ENCODE results near the gene MRTFB.
A peak's percentile ranks its signal among the peaks of the same experiment; 100 is the strongest.

MRTFB gene

DNA sequence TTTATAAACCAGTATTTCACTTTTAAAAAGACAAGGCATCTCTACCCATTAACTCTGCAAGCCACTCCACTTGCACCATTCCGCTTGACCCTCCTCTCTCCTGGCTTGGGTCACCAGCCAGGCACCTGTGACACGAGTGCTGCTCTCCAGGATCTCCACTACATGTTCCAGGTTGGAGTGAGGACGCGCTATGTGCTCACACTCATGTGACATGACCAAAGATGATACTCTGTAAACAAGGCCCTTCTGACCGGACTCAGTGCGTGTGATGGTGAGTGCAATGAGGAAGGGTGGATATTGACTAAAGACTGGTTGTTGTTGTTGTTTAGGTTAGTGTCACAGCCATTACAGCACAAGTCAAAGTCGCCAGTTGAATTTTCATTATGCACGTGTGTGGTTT is 192.7 kb downstream of the MRTFB start:
- Histone ChIP-seq H3K36me3 (ENCODE audit: control insufficient read depth in 2 of 2, insufficient read depth in 2 of 2, low read length in 2 of 2) (peaks cover 61 to 64% of the 10 kb centered on the region in 2 donors), H3K9me3 (ENCODE audit: control insufficient read depth in 2 of 2, low read length in 2 of 2) (no peaks in the 10 kb centered on the region), H3K27ac (ENCODE audit: low read length) (no peak overlapping the region)

DNA sequence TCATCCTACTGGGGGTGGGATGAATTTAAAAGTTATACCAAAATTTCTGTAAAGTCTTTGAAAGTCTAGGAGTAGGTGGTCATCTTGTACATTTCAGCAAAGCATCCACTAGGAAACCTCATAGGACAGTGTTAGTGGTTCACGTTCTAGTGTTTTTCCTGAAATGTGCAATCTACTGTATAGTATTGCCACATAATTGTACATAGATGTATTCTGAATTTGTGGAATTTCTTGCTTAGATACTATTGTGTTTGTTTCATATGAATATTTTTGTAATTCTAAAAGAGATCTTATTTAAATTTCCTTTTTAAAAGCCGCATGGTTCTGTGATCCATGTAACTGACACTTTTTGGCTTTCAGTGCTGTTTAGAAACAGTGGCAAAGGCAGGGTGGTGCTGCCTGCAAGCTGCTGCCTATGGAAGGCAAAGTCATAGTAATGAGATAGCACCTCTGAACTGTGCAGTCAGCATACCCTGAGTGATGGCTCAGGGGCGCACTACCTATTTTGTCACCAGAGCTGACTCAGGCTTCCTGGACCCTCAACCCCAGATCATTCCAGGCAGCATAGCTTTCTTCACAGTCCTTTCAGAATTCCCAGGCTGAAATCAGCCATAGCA is 193.3 kb downstream of the MRTFB start:
- no peak overlapping the region for H3K9ac ChIP-seq (ENCODE audit: low read length in 2 of 2)
- no peaks in the 10 kb centered on the region for H3K27me3 ChIP-seq (ENCODE audit: control insufficient read depth in 1 of 2, insufficient read depth in 2 of 2, low read length in 2 of 2)
- H3K4me3 ChIP-seq (ENCODE audit: low read length in 2 of 2) = no peak overlapping the region
- peaks cover 0 to under 1% of the 10 kb centered on the region in 2 donors for H3K9me3 ChIP-seq (ENCODE audit: control insufficient read depth in 2 of 2, low read length in 2 of 2)
- H3K4me1 ChIP-seq (ENCODE audit: control insufficient read depth, insufficient read depth, low read length) = no peaks in the 10 kb centered on the region
- no peak overlapping the region for H3K27ac ChIP-seq (ENCODE audit: low read length)
- H3K36me3 ChIP-seq (ENCODE audit: control insufficient read depth in 2 of 2, insufficient read depth in 2 of 2, low read length in 2 of 2) = peaks cover 58 to 65% of the 10 kb centered on the region in 2 donors

More for the DNA sequence above, 192.7 kb downstream of the MRTFB start:
- no peaks in the 10 kb centered on the region for H3K27me3 ChIP-seq (ENCODE audit: control insufficient read depth in 1 of 2, insufficient read depth in 2 of 2, low read length in 2 of 2)
- H3K4me1 ChIP-seq (ENCODE audit: control insufficient read depth, insufficient read depth, low read length) = no peaks in the 10 kb centered on the region
- H3K9ac ChIP-seq (ENCODE audit: low read length in 2 of 2) = no peak overlapping the region
- H3K4me3 ChIP-seq (ENCODE audit: low read length in 2 of 2) = no peak overlapping the region

DNA sequence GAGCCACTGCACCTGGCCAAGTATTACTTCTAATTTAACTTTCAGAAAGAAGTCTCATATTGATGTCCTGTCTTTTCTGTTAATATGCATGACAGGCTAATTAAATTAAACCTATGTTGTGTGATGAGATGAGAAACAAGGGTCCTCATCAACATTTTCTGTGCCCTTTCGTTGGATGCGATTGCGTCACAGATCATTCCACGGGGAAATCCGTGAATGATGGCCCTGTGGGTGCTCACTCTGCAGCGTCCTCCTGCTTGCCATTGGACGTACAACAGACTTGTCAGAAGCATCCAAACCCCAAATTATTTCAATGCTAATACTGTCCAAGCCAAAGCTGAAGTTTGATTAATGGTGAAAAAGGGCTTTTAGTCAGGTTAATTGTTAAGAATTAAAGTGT is 197.0 kb downstream of the MRTFB start:
- H3K9me3 ChIP-seq (ENCODE audit: control insufficient read depth in 2 of 2, low read length in 2 of 2) = peaks cover 0 to 3% of the 10 kb centered on the region in 2 donors
- H3K27me3 ChIP-seq (ENCODE audit: control insufficient read depth in 1 of 2, insufficient read depth in 2 of 2, low read length in 2 of 2) = no peaks in the 10 kb centered on the region

GRCh38 chr16:14275934-14276333 is 204.8 kb downstream of the MRTFB start:
- H3K27me3 ChIP-seq (ENCODE audit: control insufficient read depth in 1 of 2, insufficient read depth in 2 of 2, low read length in 2 of 2) = no peaks in the 10 kb centered on the region
- no peak overlapping the region for H3K4me3 ChIP-seq (ENCODE audit: low read length in 2 of 2)
- no peaks in the 10 kb centered on the region for H3K4me1 ChIP-seq (ENCODE audit: control insufficient read depth, insufficient read depth, low read length)
- no peak overlapping the region for H3K9ac ChIP-seq (ENCODE audit: low read length in 2 of 2)
- H3K36me3 ChIP-seq (ENCODE audit: control insufficient read depth in 2 of 2, insufficient read depth in 2 of 2, low read length in 2 of 2) = no peaks in the 10 kb centered on the region
- H3K9me3 ChIP-seq (ENCODE audit: control insufficient read depth in 2 of 2, low read length in 2 of 2) = no peaks in the 10 kb centered on the region
- no peak overlapping the region for H3K27ac ChIP-seq (ENCODE audit: low read length)

More for the DNA sequence above, 197.0 kb downstream of the MRTFB start:
- Histone ChIP-seq H3K36me3 (ENCODE audit: control insufficient read depth in 2 of 2, insufficient read depth in 2 of 2, low read length in 2 of 2) (peaks cover 37 to 41% of the 10 kb centered on the region in 2 donors), H3K4me3 (ENCODE audit: low read length in 2 of 2) (no peak overlapping the region), H3K9ac (ENCODE audit: low read length in 2 of 2) (no peak overlapping the region), H3K27ac (ENCODE audit: low read length) (no peak overlapping the region), H3K4me1 (ENCODE audit: control insufficient read depth, insufficient read depth, low read length) (no peaks in the 10 kb centered on the region)

DNA sequence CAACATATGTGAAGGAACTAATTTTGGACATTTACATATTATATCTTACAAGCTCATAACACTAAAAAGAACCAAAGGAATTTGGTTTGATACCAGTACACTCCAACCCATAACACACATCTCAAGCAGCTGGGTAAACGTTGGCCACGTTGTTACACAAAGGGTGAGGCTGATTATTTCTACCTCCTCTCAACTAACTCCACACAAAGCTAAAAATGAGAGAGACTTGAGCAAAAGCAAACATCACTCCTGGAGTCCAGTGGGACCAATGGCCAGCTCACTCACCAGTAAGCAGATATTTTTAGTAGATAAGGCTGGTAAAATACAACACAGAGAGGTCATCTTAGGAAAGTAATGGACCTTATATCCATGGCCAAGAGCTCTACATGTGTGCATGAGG is 207.6 kb downstream of the MRTFB start:
- Histone ChIP-seq H3K9me3 (ENCODE audit: control insufficient read depth in 2 of 2, low read length in 2 of 2) (no peaks in the 10 kb centered on the region), H3K4me1 (ENCODE audit: control insufficient read depth, insufficient read depth, low read length) (no peaks in the 10 kb centered on the region), H3K4me3 (ENCODE audit: low read length in 2 of 2) (no peak overlapping the region), H3K9ac (ENCODE audit: low read length in 2 of 2) (no peak overlapping the region), H3K27ac (ENCODE audit: low read length) (no peak overlapping the region), H3K36me3 (ENCODE audit: control insufficient read depth in 2 of 2, insufficient read depth in 2 of 2, low read length in 2 of 2) (no peaks in the 10 kb centered on the region), H3K27me3 (ENCODE audit: control insufficient read depth in 1 of 2, insufficient read depth in 2 of 2, low read length in 2 of 2) (no peaks in the 10 kb centered on the region)

- no peak overlapping the region for H3K27ac ChIP-seq (ENCODE audit: low read length)
- no peaks in the 10 kb centered on the region for H3K9me3 ChIP-seq (ENCODE audit: control insufficient read depth in 2 of 2, low read length in 2 of 2)
- H3K4me1 ChIP-seq (ENCODE audit: control insufficient read depth, insufficient read depth, low read length) = peaks cover 3% of the 10 kb centered on the region
Measured at GRCh38 chr16:14280541-14280940, 209.4 kb downstream of the MRTFB start.

DNA sequence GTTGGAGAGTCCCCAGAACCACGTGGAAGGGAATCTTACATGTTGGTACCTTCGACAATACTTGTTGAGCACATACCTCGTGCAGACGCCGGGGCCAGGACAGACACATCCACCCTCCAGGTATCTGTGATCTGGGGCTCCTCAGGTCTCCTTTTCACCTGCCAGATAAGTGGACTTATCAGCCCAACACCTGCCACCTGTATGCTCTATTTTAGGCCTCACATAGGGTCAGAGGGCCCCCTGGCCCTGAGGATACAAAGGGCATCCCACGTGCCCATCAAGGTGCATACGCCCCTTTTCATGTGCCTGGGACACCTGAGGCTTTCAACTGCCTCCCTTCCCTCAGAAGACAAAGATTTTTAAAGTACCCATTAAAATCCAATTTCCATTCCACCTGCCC is 212.7 kb downstream of the MRTFB start:
- no peaks in the 10 kb centered on the region for H3K27me3 ChIP-seq (ENCODE audit: control insufficient read depth in 1 of 2, insufficient read depth in 2 of 2, low read length in 2 of 2)
- no peak overlapping the region for H3K4me3 ChIP-seq (ENCODE audit: low read length in 2 of 2)
- H3K4me1 ChIP-seq (ENCODE audit: control insufficient read depth, insufficient read depth, low read length) = peaks cover 14% of the 10 kb centered on the region
- H3K9me3 ChIP-seq (ENCODE audit: control insufficient read depth in 2 of 2, low read length in 2 of 2) = no peaks in the 10 kb centered on the region
- no peak overlapping the region for H3K9ac ChIP-seq (ENCODE audit: low read length in 2 of 2)
- no peaks in the 10 kb centered on the region for H3K36me3 ChIP-seq (ENCODE audit: control insufficient read depth in 2 of 2, insufficient read depth in 2 of 2, low read length in 2 of 2)
- H3K27ac ChIP-seq (ENCODE audit: low read length) = no peak overlapping the region

More at GRCh38 chr16:14280541-14280940, 209.4 kb downstream of the MRTFB start:
- Histone ChIP-seq H3K9ac (ENCODE audit: low read length in 2 of 2) (no peak overlapping the region), H3K27me3 (ENCODE audit: control insufficient read depth in 1 of 2, insufficient read depth in 2 of 2, low read length in 2 of 2) (no peaks in the 10 kb centered on the region), H3K4me3 (ENCODE audit: low read length in 2 of 2) (no peak overlapping the region), H3K36me3 (ENCODE audit: control insufficient read depth in 2 of 2, insufficient read depth in 2 of 2, low read length in 2 of 2) (no peaks in the 10 kb centered on the region)

DNA sequence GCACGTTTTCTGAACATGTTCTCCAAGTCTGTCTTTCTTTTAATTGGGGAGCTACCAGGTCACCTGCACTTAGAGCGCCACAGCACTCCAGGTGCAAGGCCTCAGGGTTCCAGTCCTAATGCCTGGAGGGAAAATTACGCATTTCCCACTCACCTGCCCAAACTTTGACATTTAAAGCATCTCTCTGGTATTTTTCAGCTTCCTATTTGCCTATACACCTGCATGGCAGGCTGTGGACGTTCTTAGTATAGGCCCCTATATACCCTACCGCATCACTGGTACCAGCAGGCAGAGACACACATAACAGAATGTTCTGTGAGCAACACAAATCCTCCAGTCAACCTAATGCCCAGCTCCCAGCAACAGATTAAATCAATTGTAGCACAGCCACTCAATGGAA is 213.3 kb downstream of the MRTFB start:
- Histone ChIP-seq H3K36me3 (ENCODE audit: control insufficient read depth in 2 of 2, insufficient read depth in 2 of 2, low read length in 2 of 2) (no peaks in the 10 kb centered on the region), H3K9me3 (ENCODE audit: control insufficient read depth in 2 of 2, low read length in 2 of 2) (no peaks in the 10 kb centered on the region), H3K9ac (ENCODE audit: low read length in 2 of 2) (no peak overlapping the region), H3K27me3 (ENCODE audit: control insufficient read depth in 1 of 2, insufficient read depth in 2 of 2, low read length in 2 of 2) (no peaks in the 10 kb centered on the region), H3K27ac (ENCODE audit: low read length) (no peak overlapping the region), H3K4me3 (ENCODE audit: low read length in 2 of 2) (no peak overlapping the region), H3K4me1 (ENCODE audit: control insufficient read depth, insufficient read depth, low read length) (peaks cover 14% of the 10 kb centered on the region)

GRCh38 chr16:14284930-14285512 is 213.9 kb downstream of the MRTFB start:
- H3K9me3 ChIP-seq (ENCODE audit: control insufficient read depth in 2 of 2, low read length in 2 of 2) = peaks cover 3 to 5% of the 10 kb centered on the region in 2 donors
- peak overlapping the region; percentile 55 for H3K27ac ChIP-seq (ENCODE audit: low read length)
- peaks cover 14% of the 10 kb centered on the region for H3K4me1 ChIP-seq (ENCODE audit: control insufficient read depth, insufficient read depth, low read length)
- H3K27me3 ChIP-seq (ENCODE audit: control insufficient read depth in 1 of 2, insufficient read depth in 2 of 2, low read length in 2 of 2) = no peaks in the 10 kb centered on the region
- H3K36me3 ChIP-seq (ENCODE audit: control insufficient read depth in 2 of 2, insufficient read depth in 2 of 2, low read length in 2 of 2) = no peaks in the 10 kb centered on the region
- H3K9ac ChIP-seq (ENCODE audit: low read length in 2 of 2) = peak overlapping the region; percentile 68 to 75
- H3K4me3 ChIP-seq (ENCODE audit: low read length in 2 of 2) = peak overlapping the region; percentile 89 to 90

DNA sequence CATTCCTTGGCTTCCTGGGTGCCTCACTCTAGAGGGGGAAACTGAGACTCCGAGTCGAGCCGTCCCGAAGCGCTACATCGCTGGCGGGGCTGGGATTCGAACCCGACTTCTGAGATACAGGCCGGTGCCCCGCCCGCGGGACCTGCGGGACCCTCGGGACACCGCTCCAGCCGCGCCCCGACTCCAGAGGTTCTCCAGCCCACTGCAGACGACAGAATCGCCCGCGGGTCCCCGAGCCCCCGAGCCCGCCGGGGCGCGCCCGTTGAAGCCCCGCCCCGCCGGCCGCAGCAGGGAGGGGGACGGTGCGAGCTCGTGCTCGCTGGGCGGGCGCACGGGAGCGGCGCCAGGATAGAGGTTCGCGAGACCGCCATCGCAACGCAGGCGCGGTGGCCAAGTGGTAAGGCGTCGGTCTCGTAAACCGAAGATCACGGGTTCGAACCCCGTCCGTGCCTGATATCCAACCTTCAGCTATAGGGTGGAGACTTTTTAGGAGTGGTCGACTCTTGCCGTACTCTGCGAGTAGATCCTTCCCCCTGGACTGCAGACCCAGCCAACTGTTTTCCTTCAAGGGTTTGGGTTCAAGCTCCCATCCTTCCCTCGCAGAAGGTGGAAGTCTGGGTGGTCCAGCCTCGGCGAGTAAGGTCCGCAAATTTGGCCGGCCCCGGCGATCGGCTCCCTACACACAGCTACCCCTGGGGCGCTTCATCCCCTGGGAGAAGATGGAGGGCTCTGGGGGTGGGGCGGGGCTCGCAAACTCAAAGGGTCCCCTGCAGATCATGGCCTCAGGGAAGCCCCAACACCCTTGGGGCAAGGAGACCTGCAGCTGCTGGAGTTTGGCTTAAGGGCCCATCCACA is 214.6 kb downstream of the MRTFB start:
- H3K9me3 ChIP-seq (ENCODE audit: control insufficient read depth in 2 of 2, low read length in 2 of 2) = peaks cover 3 to 5% of the 10 kb centered on the region in 2 donors
- peaks cover 14% of the 10 kb centered on the region for H3K4me1 ChIP-seq (ENCODE audit: control insufficient read depth, insufficient read depth, low read length)
- peak overlapping the region; percentile 89 to 90 for H3K4me3 ChIP-seq (ENCODE audit: low read length in 2 of 2)
- H3K36me3 ChIP-seq (ENCODE audit: control insufficient read depth in 2 of 2, insufficient read depth in 2 of 2, low read length in 2 of 2) = no peaks in the 10 kb centered on the region
- H3K27me3 ChIP-seq (ENCODE audit: control insufficient read depth in 1 of 2, insufficient read depth in 2 of 2, low read length in 2 of 2) = no peaks in the 10 kb centered on the region
- peak overlapping the region; percentile 55 for H3K27ac ChIP-seq (ENCODE audit: low read length)
- H3K9ac ChIP-seq (ENCODE audit: low read length in 2 of 2) = peak overlapping the region; percentile 68 to 75
